Measurements from ENCODE around the gene EIF2B4.

EIF2B4 gene

GRCh38 chr2:27378809-27379290 lies 8.7 kb upstream of the EIF2B4 start:
- no peak for DNase-seq
- in situ Hi-C loops (cut with HindIII; ENCODE audit: low pct_ligation_motif_present, low pct_unique_long_range_greater_than_20kb, low sequenced_read_pairs): no loop called here

GRCh38 chr2:27378096-27378808 lies 8.1 kb upstream of the EIF2B4 start:
- in situ Hi-C loops (cut with HindIII; ENCODE audit: low pct_ligation_motif_present, low pct_unique_long_range_greater_than_20kb, low sequenced_read_pairs): no loop called here
- DNase-seq: peak; percentile 45

DNA sequence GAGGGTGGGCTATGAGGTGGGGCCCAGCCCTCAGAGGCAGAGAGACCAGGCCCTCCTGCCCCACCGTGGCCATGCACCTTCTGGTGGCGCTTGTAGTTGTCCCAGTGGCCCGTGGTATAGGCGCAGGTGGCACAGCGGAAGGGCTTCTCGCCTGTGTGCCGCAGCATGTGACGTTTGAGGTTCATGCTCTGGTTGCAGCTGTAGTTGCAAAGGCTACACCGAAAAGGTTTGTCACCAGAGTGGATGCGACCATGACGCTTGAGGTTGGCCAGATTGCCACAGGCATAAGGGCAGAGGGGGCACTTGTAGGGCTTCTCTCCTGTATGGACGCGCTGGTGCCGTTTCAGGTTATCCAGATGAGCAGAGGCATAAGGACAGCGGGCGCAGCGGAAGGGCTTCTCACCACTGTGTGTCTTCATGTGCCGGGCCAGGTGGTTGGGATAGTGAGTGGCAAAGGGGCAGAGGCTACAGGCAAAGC lies 7.5 kb upstream of the EIF2B4 start:
- in situ Hi-C loops (cut with HindIII; ENCODE audit: low pct_ligation_motif_present, low pct_unique_long_range_greater_than_20kb, low sequenced_read_pairs): no loop called here

DNA sequence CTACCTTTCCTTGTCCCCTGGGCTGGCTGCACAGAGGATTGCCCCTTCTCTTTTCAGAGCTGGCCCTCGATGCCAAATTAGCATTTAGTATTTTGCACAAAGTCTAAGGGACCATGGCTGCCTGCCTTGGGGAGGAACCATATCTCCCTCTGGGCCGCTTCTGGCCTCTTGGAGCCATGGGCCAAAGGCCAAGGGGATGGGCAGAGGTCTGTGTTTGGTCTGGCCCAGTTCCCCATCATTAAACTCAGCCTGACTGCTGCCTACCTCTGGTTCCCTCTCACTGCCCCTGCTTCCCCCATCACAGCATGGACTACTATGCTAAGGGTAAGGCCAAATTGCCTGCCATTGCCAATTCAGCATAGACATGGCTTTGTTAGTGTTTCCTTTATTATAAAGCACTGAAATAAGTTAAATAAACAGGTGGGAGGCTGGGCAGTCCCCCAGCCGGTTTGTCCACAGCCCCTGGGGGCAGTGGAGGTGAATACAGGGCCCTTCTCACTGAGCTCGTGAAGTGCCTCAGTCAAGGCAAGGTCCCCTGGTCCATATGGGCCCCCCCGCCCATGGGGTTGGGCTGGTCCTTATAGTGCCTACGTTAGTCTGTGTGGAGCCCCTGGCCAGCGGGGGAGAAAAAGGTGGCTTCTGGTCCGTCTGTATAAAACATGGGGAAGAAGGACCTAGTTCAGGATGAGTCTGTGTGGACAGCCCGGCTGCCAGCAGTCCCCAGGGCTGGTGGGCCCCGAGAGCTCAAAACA lies 6.9 kb upstream of the EIF2B4 start:
- no peak for DNase-seq
- in situ Hi-C loops (cut with HindIII; ENCODE audit: low pct_ligation_motif_present, low pct_unique_long_range_greater_than_20kb, low sequenced_read_pairs): no loop called here

More for the DNA sequence above, 7.5 kb upstream of the EIF2B4 start:
- no peak for DNase-seq

DNA sequence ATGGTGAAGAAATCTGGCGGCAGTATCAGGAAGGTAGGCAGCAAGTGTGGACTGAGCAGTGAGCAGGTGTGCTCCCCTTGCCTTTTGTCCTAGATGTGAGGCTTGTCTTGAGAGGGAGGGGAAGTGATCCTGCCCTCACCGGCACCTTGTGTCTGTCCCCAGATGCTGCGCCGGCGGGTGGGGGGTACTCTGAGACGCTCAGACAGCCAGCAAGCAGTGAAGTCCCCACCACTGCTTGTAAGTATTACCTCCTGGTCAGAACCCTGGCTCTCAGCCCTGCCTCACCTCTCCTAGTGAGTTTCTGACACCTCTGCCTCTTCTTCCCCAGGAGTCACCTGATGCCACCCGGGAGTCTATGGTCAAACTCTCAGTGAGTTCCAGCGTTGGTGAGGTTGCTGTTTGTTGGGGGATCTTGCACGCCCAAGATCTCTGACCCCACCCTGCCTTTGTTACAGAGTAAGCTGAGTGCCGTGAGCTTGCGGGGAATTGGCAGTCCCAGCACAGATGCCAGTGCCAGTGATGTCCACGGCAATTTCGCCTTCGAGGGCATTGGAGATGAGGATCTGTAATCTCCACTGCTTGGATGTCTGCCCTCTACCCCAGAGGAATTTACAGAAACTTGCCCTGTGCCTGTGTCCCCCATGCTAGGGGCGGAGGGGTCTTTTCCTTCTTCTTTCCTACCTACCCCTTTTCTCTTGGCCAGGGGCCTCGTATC lies 6.2 kb upstream of the EIF2B4 start:
- no peak for DNase-seq
- in situ Hi-C loops (cut with HindIII; ENCODE audit: low pct_ligation_motif_present, low pct_unique_long_range_greater_than_20kb, low sequenced_read_pairs): no loop called here

GRCh38 chr2:27375513-27376099 lies 5.5 kb upstream of the EIF2B4 start:
- in situ Hi-C loops (cut with HindIII; ENCODE audit: low pct_ligation_motif_present, low pct_unique_long_range_greater_than_20kb, low sequenced_read_pairs): no loop called here
- no peak for DNase-seq

DNA sequence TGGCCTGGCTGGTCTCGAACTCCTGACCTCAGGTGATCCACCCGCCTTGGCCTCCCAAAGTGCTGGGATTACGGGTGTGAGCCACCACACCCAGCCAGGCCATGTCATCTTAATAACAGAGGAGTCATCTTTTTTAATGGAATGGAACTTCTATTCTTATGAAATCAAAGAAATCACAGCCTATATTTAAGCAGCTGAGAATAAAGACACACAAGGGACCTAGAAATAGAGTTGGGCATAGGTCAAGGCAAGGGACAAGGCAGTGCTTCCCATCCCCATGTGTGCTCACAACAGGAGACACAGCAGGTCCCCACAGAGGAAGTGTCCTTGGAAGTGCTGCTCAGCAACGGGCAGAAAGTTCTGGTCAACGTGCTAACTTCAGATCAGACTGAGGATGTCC lies 3.4 kb upstream of the EIF2B4 start:
- DNase-seq: no peak
- in situ Hi-C loops (cut with HindIII; ENCODE audit: low pct_ligation_motif_present, low pct_unique_long_range_greater_than_20kb, low sequenced_read_pairs): no loop called here

DNA sequence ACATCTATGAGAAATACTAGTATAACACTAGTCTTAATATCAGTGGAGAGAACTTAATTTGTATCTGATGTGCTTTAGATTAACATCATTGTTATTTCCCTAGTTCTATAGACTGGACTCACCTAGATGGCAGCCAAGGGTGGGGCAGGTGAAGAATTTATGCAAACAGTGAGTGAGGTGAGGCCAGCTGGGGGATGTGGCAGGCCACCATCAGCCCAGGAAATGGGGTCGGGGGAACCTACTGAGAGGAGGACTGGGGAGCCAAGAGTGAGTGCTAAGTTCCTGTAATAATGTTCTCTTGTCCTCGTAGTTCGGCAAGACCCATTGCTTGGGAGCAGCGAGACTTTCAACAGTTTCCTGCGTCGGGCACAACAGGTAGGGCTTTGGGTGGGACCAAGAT lies 2.8 kb upstream of the EIF2B4 start:
- DNase-seq: no peak
- in situ Hi-C loops (cut with HindIII; ENCODE audit: low pct_ligation_motif_present, low pct_unique_long_range_greater_than_20kb, low sequenced_read_pairs): no loop called here

- in situ Hi-C loops (cut with HindIII; ENCODE audit: low pct_ligation_motif_present, low pct_unique_long_range_greater_than_20kb, low sequenced_read_pairs): no loop called here
- DNase-seq: peak; percentile 44
Measured at GRCh38 chr2:27370816-27371620, 880 bp upstream of the EIF2B4 start.

- in situ Hi-C loops (cut with HindIII; ENCODE audit: low pct_ligation_motif_present, low pct_unique_long_range_greater_than_20kb, low sequenced_read_pairs): no loop called here
Measured at GRCh38 chr2:27369471-27370025, 590 bp downstream of the EIF2B4 start.

GRCh38 chr2:27363933-27364332 lies 6.2 kb downstream of the EIF2B4 start:
- in situ Hi-C loops (cut with HindIII; ENCODE audit: low pct_ligation_motif_present, low pct_unique_long_range_greater_than_20kb, low sequenced_read_pairs): no loop called here

More at GRCh38 chr2:27369471-27370025, 590 bp downstream of the EIF2B4 start:
- peak; percentile 70 for DNase-seq

DNA sequence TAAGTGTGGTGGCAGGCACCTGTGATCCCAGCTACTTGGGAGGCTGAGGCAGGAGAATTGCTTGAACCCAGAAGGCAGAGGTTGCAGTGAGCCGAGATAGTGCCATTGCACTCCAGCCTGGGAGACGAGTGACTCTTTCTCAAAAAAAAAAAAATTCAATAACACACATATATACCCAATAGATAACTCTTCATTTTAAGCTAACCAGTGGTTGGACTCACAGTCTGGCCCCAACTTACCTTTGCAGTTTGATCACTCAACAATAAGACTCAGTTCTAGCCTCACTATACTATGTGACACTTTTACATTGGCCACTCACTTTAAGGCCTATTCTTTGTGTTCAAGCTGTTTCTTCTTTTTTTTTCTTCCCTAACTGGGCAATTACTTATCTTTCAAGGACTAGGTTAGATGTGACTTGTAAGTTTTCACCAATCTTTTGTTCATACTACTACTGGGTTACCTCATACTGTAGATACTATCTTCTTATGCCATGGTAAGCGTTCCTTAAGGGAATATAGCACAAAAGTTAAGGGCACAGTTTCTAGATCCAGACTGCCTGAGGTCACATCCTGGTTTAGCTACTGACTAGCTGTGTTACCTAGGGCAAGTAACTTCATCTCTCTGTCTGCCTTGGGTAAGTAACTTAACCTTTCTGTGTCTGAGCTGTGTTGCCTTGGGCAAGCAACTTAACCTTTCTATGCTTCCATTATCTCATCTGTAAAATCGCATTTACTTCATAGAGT lies 7.3 kb downstream of the EIF2B4 start:
- in situ Hi-C loops (cut with HindIII; ENCODE audit: low pct_ligation_motif_present, low pct_unique_long_range_greater_than_20kb, low sequenced_read_pairs): no loop called here
- DNase-seq: no peak

More at GRCh38 chr2:27363933-27364332, 6.2 kb downstream of the EIF2B4 start:
- DNase-seq: no peak

GRCh38 chr2:27356382-27357181 lies 13.6 kb downstream of the EIF2B4 start, which contains the start of gene GTF3C2:
GTF3C2 (minus strand) TSS chr2:27356764; CDS start chr2:27343554, 13,210 bp downstream.
- DNase-seq: peak; percentile 98
- in situ Hi-C loops (cut with HindIII; ENCODE audit: low pct_ligation_motif_present, low pct_unique_long_range_greater_than_20kb, low sequenced_read_pairs): no loop called here

DNA sequence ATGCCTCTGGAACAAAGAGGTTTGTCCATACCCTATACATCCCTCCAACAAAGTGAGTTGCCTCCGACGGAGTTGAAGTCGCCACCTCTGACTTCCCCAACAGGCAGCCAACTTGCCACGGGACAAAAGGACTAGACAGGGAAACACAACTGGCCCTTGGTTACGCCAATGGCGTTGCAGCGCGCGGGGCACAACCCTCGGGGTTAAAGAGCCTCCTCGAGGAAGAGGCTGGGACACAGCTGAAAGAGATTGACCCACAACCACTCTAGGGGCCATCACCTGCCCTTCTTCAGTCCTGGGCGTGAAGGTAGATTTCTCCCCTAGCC lies 14.1 kb downstream of the EIF2B4 start:
- in situ Hi-C loops (cut with HindIII; ENCODE audit: low pct_ligation_motif_present, low pct_unique_long_range_greater_than_20kb, low sequenced_read_pairs): no loop called here
- DNase-seq: peak; percentile 77

- in situ Hi-C loops (cut with HindIII; ENCODE audit: low pct_ligation_motif_present, low pct_unique_long_range_greater_than_20kb, low sequenced_read_pairs): no loop called here
- DNase-seq: no peak
Measured at GRCh38 chr2:27354597-27354927, 15.6 kb downstream of the EIF2B4 start.

- no peak for DNase-seq
- in situ Hi-C loops (cut with HindIII; ENCODE audit: low pct_ligation_motif_present, low pct_unique_long_range_greater_than_20kb, low sequenced_read_pairs): no loop called here
Measured at GRCh38 chr2:27353762-27354596, 16.2 kb downstream of the EIF2B4 start.
